CD4-positive, alpha-beta memory T cell (primary cell): ENCODE results near the gene ADAP2. TPM values are rescaled to one million over a fixed set of nuclear protein-coding genes. Genes with fewer than 3 reads are reported as not detected.

Experiments
- CTCF ChIA-PET: fragments of 350-600 bp; sonication (Branson Sonifier 250); formaldehyde crosslinking; loops from one replicate; lab custom pipeline; 2021; ENCODE audit warnings: inconsistent platforms; ENCODE audit not compliant: partially characterized antibody; lab: Charles Lee
- POLR2A ChIA-PET: fragments of 350-600 bp; sonication (Branson Sonifier 250); formaldehyde crosslinking; loops from one replicate; lab custom pipeline; 2021; ENCODE audit not compliant: partially characterized antibody; lab: Charles Lee
- DNase-seq, 5 donors: peaks; one replicate each; pipeline versions ENCODE4 v3.0.0 to v3.0.0-alpha.2; 2020 to 2022; ENCODE audit warnings: mixed read lengths in 1 of 5
- H3K27ac ChIP-seq: one replicate; pipeline ENCODE4 v1.7.0; 2013; ENCODE audit warnings: low read depth, low read length
- H3K27me3 ChIP-seq: 2 replicates; pipeline ENCODE4 v1.7.0; 2013; ENCODE audit warnings: mild to moderate bottlenecking, low read length, moderate library complexity; ENCODE audit not compliant: insufficient read depth
- H3K36me3 ChIP-seq: 2 replicates; pipeline ENCODE4 v1.7.0; 2013; ENCODE audit warnings: mild to moderate bottlenecking, low read length, moderate library complexity; ENCODE audit not compliant: insufficient read depth
- H3K4me1 ChIP-seq: 2 replicates; pipeline ENCODE4 v1.7.0; 2013; ENCODE audit warnings: mild to moderate bottlenecking, low read length, moderate library complexity; ENCODE audit not compliant: insufficient read depth
- H3K4me3 ChIP-seq, 2 donors: one replicate each; pipeline ENCODE4 v1.7.0; 2013; ENCODE audit warnings: low read length in 2 of 2, mild to moderate bottlenecking in 1 of 2
- H3K9me3 ChIP-seq, 2 donors: one replicate each; pipeline ENCODE4 v1.7.0; 2013; ENCODE audit warnings: low read length in 2 of 2, control low read depth in 1 of 2; ENCODE audit not compliant: control insufficient read depth in 1 of 2
- H3K27ac Mint-ChIP-seq, 7 donors: one replicate each; pipeline ENCODE4 v1.8.0; 2020 to 2021; ENCODE audit warnings: mixed read lengths in 7 of 7, mild to moderate bottlenecking in 6 of 7, inconsistent platforms in 3 of 7, moderate library complexity in 3 of 7
- H3K27me3 Mint-ChIP-seq, 2 donors: one replicate each; pipeline ENCODE4 v1.8.0; 2020 to 2021; ENCODE audit warnings: mixed read lengths in 2 of 2
- H3K36me3 Mint-ChIP-seq, 2 donors: one replicate each; pipeline ENCODE4 v1.8.0; 2020 to 2021; ENCODE audit warnings: mixed read lengths in 2 of 2, inconsistent platforms in 1 of 2, mild to moderate bottlenecking in 1 of 2
- H3K4me1 Mint-ChIP-seq, 4 donors: one replicate each; pipeline ENCODE4 v1.8.0; 2020 to 2021; ENCODE audit warnings: mixed read lengths in 4 of 4, mild to moderate bottlenecking in 1 of 4
- H3K4me3 Mint-ChIP-seq, 8 donors: one replicate each; pipeline ENCODE4 v1.8.0; 2020 to 2021; ENCODE audit warnings: mixed read lengths in 8 of 8, mild to moderate bottlenecking in 7 of 8, moderate library complexity in 6 of 8, inconsistent platforms in 3 of 8
- H3K9me3 Mint-ChIP-seq, 8 donors: one replicate each; pipeline ENCODE4 v1.8.0; 2020 to 2021; ENCODE audit warnings: mixed read lengths in 8 of 8, mild to moderate bottlenecking in 5 of 8, inconsistent platforms in 3 of 8, moderate library complexity in 1 of 8
- intact Hi-C: fragments of 100-400 bp; cut with micrococcal nuclease; formaldehyde crosslinking; loops from one replicate; pipeline ENCODE4 v1.15.1; 2023
- polyA plus RNA-seq, 2 donors: library from polyadenylated mRNA; unstranded; fragments of 300-500 nt; fragmentation: Illumina TruSeq; gene quantifications; one replicate each; pipeline ENCODE4 v1.2.3, GENCODE V29; 2021
- total RNA-seq, 2 experiments: library from RNA; stranded (reverse); gene quantifications; one replicate each; pipeline ENCODE4 v1.2.3, GENCODE V29; 2021

The ADAP2 gene
- total and polyA plus RNA-seq, 4 experiments from 2014 or later = 4.6 to 6.4 TPM; not detected in 2

DNA sequence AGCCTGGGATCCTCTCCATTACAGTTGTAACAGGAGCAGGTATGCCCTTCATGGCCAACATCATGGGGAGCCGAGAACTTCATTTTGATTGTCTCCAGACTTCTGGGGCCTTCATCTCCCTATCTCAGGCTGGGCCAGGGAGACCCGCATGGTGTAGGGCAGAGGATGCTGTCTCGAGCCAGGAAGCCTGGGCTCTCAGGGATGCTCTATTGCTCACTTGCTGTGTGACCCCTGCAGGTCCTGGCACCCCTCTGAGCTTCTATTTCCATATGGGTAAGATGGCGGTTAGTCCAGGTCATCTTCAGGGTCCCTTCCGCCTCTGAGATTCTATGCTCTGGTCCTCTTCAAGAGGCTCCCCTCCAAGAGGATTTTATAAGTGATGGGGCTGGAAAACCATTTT is 28.4 kb downstream of the ADAP2 start:
- Histone ChIP-seq H3K27ac (no peak overlapping the region), H3K27me3 (no peaks in the 10 kb centered on the region), H3K9me3 (no peaks in the 10 kb centered on the region), H3K4me1 (no peaks in the 10 kb centered on the region), H3K4me3 (no peak overlapping the region), H3K36me3 (no peaks in the 10 kb centered on the region)
- Mint-ChIP-seq H3K9me3 (no peaks in the 10 kb centered on the region), H3K27ac (no peak overlapping the region), H3K4me3 (no peak overlapping the region), H3K27me3 (no peaks in the 10 kb centered on the region), H3K36me3 (no peaks in the 10 kb centered on the region), H3K4me1 (no peaks in the 10 kb centered on the region)
- POLR2A ChIA-PET = no interaction called here
- CTCF ChIA-PET = no interaction called here
- intact Hi-C loops = no loop called here
- no peak for DNase-seq

DNA sequence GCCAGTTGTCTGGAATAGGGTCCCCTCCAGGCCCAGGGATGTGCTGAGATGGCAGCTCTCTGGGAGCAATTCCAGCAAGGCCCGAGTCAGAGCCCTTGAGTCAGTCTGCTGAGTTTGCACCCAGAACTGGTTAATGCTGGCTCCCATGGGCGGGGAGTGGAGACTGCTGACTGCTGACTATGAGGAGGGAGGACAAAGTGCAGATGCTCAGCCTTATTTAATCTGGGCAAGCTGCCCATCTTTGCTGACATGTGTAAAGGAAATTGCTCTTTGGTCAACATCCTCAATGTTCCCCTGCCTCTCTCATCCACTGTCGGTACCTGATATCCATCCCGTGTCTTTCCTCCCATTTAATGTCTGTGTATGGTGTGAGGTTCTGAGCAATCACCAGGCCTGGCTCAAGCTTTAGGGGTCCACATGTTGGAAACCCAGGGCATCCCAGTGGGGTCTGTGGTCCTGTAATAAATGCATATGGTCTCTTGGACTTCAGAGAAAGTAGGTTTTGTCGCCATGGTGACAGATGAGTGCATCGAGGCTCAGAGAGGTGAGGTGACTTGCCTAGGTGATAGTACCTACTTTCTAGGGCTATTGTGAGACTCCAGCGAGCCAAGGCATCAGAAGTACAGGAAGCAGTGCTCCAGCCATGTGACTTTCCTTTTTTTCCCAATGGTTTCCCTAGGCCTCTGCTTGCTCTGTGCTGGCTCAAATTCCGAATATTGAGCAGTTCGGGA is 29.1 kb downstream of the ADAP2 start:
- intact Hi-C loops = no loop called here

DNA sequence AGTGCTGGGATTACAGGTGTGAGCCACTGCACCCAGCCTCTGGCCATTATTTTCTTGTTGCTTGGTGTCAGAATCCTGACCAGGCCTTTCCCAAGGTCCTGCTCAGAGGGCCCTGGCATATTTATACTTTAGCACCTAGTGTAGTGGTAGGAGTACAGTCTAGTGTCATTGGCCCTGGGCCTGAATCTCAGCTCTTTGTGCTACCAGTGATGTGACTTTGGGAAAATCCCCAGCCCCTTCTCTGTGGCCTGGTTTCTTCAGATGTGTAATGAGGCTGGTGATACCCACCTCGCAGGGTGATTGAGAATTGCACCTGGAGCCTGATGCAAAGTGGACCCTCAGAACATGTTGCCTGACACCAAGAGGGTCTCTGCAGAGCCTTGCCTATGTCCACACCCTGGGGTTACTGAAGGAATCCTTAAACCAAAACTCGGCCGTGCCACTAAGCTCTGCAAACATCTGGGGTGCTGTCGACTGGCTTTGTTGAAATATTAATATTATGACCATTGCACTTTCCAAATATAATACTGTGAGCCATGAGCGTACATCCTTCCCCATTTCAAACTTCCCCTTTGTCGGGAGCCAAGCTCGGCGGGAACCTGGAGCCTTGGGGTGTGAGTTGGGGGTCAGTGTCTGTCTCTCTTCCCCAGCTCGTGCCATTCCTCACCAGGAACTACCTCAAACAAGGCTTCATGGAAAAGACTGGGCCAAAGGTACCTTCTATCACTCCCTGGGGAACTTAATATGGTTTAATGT is 31.1 kb downstream of the ADAP2 start:
- no peak for DNase-seq
- no peak overlapping the region for H3K27ac Mint-ChIP-seq
- no peaks in the 10 kb centered on the region for H3K4me1 ChIP-seq
- CTCF ChIA-PET = interaction anchor here (0.5 kb wide), 1 partner anchor 1488 kb away, joined by 3 read pairs; no protein-coding TSS in a partner anchor
- intact Hi-C loops = no loop called here
- no peak overlapping the region for H3K27ac ChIP-seq
- H3K36me3 Mint-ChIP-seq = no peaks in the 10 kb centered on the region
- H3K9me3 Mint-ChIP-seq = no peaks in the 10 kb centered on the region
- H3K27me3 Mint-ChIP-seq = peaks cover 0 to 1% of the 10 kb centered on the region in 2 donors
- H3K4me3 ChIP-seq = no peak overlapping the region
- no peaks in the 10 kb centered on the region for H3K4me1 Mint-ChIP-seq
- no peaks in the 10 kb centered on the region for H3K36me3 ChIP-seq
- POLR2A ChIA-PET = no interaction called here
- H3K9me3 ChIP-seq = no peaks in the 10 kb centered on the region
- no peak overlapping the region for H3K4me3 Mint-ChIP-seq
- H3K27me3 ChIP-seq = no peaks in the 10 kb centered on the region

More for the DNA sequence above, 29.1 kb downstream of the ADAP2 start:
- Mint-ChIP-seq H3K4me3 (no peak overlapping the region), H3K36me3 (no peaks in the 10 kb centered on the region), H3K4me1 (no peaks in the 10 kb centered on the region), H3K9me3 (no peaks in the 10 kb centered on the region), H3K27ac (no peak overlapping the region), H3K27me3 (no peaks in the 10 kb centered on the region)
- Histone ChIP-seq H3K27ac (no peak overlapping the region), H3K4me1 (no peaks in the 10 kb centered on the region), H3K4me3 (no peak overlapping the region), H3K27me3 (no peaks in the 10 kb centered on the region), H3K9me3 (no peaks in the 10 kb centered on the region), H3K36me3 (no peaks in the 10 kb centered on the region)
- CTCF ChIA-PET = no interaction called here
- DNase-seq = no peak
- POLR2A ChIA-PET = no interaction called here

DNA sequence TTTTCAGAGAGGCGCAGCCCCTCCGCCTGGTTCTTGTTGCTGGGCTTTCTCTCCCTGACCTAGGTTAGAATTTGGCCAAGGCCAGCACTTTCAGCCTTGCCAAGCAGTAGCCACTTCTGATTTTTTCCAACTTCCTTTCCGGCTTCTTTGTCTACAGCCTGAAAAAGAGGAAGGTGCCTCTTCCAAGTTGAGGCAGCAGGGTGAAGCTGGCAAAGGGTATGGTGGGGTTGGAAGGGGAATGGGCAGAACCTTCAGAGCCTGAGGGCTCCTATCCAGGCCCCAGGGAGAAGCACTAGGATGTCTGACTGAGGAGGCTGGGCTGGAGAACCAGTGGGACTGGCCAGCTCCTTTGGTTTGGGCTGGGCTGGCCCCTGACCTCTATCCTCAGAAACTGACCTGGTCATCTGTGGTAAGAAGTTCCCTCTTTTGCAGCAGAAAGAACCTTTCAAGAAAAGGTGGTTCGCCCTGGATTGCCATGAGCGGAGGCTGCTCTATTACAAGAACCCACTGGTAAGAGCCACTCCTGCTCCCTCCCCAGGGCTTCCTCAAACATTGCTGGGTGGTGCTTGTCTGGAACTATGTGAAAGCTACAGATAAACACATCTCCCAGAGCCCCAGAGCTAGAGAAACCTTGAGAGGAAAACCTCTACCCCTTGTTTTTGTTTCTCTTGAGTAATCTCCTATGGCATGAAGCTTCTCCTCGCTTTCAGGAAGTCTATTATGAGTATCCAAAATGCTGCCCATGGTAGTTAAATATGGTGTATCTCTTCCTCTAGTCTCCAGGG is 32.5 kb downstream of the ADAP2 start:
- Histone ChIP-seq H3K27ac (no peak overlapping the region), H3K36me3 (no peaks in the 10 kb centered on the region), H3K27me3 (no peaks in the 10 kb centered on the region), H3K4me3 (no peak overlapping the region), H3K9me3 (no peaks in the 10 kb centered on the region), H3K4me1 (no peaks in the 10 kb centered on the region)
- Mint-ChIP-seq H3K36me3 (no peaks in the 10 kb centered on the region), H3K9me3 (no peaks in the 10 kb centered on the region), H3K27me3 (peaks cover 1 to 2% of the 10 kb centered on the region in 2 donors), H3K4me1 (no peaks in the 10 kb centered on the region), H3K4me3 (no peak overlapping the region), H3K27ac (no peak overlapping the region)
- no peak for DNase-seq
- intact Hi-C loops = no loop called here
- POLR2A ChIA-PET = no interaction called here
- CTCF ChIA-PET = no interaction called here

DNA sequence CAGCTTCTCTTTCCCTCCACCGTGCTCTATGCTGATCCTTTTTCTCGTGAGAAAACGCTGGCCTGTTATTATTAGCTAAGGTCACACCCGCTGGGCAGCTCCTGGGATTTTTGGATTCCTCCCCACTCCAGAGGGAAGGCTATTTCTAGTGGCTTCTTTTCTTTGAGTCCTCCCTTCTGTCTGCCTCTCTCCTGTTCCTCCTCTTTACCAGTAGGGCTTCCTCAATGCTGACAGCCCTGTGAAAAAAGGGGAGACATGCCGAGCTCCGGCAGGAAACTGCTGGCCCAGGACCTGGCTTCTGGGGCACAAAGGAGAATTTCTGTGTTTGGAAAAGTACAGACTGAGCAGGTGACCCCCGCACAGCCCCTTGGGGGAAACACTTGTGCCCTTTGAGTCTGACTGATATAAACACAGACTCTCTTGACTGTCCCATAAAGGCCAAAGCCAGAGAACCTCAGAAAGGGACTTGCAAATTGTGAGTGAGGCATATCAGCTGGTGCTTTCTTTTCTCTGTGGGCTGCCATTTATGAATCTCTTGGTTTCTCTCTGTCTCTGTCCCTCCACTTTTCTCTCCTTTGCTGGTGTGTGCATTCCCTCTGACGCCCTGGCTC is 35.1 kb downstream of the ADAP2 start:
- H3K9me3 Mint-ChIP-seq = no peaks in the 10 kb centered on the region
- H3K9me3 ChIP-seq = no peaks in the 10 kb centered on the region
- no peaks in the 10 kb centered on the region for H3K36me3 Mint-ChIP-seq
- peaks cover 1 to 2% of the 10 kb centered on the region in 2 donors for H3K27me3 Mint-ChIP-seq
- ChIA-PET CTCF (interaction anchor here (0.9 kb wide), 1 partner anchor 92 kb away, joined by 3 read pairs; no protein-coding TSS in a partner anchor), POLR2A (no interaction called here)
- H3K4me3 Mint-ChIP-seq = no peak overlapping the region
- H3K27ac Mint-ChIP-seq = no peak overlapping the region
- H3K4me1 Mint-ChIP-seq = peaks cover 5 to 11% (median 8%) of the 10 kb centered on the region in 4 donors
- H3K4me3 ChIP-seq = no peak overlapping the region
- H3K36me3 ChIP-seq = no peaks in the 10 kb centered on the region
- no peaks in the 10 kb centered on the region for H3K27me3 ChIP-seq
- DNase-seq = no peak
- H3K4me1 ChIP-seq = peaks cover 11% of the 10 kb centered on the region
- H3K27ac ChIP-seq = no peak overlapping the region
- intact Hi-C loops = no loop called here

DNA sequence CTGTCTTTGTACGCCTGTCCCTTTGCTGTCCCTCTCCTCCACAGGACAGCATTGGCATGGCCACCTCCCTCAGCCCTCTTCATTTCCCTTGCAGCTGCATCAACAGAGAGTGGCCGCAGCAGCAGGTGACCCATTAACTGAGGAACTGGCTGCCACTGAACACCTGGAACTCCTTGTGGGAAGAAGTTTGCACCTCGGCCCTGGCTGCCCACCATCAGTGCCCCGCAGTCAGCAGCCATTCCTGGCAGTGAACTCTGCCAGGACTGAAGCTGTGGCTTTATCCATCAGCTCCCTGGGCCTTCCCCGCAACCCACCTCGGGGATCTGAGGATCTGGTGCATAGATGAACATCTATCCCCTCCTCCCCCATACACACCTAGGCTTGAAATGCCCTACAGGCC is 36.0 kb downstream of the ADAP2 start:
- peaks cover 1 to 2% of the 10 kb centered on the region in 2 donors for H3K27me3 Mint-ChIP-seq
- intact Hi-C loops = no loop called here
- Histone ChIP-seq H3K27ac (no peak overlapping the region), H3K4me1 (peaks cover 11% of the 10 kb centered on the region), H3K27me3 (no peaks in the 10 kb centered on the region), H3K9me3 (no peaks in the 10 kb centered on the region), H3K36me3 (no peaks in the 10 kb centered on the region), H3K4me3 (no peak overlapping the region)
- no peak overlapping the region for H3K4me3 Mint-ChIP-seq
- H3K36me3 Mint-ChIP-seq = no peaks in the 10 kb centered on the region
- no peaks in the 10 kb centered on the region for H3K9me3 Mint-ChIP-seq
- DNase-seq = no peak
- ChIA-PET POLR2A (no interaction called here), CTCF (interaction anchor here (0.9 kb wide), 1 partner anchor 93 kb away, joined by 3 read pairs; no protein-coding TSS in a partner anchor)
- peaks cover 5 to 15% (median 9%) of the 10 kb centered on the region in 4 donors for H3K4me1 Mint-ChIP-seq
- H3K27ac Mint-ChIP-seq = no peak overlapping the region
